Measurements from ENCODE around the gene KCNJ11. TPM values are rescaled to one million over a fixed set of nuclear protein-coding genes. Genes with fewer than 3 reads are reported as not detected.

KCNJ11 gene
- total and polyA plus RNA-seq, 2 of the 13 experiments (the other 11 are each of a cell fraction or from before 2014, with no cell fraction given): 0.38 to 1.6 TPM

DNA sequence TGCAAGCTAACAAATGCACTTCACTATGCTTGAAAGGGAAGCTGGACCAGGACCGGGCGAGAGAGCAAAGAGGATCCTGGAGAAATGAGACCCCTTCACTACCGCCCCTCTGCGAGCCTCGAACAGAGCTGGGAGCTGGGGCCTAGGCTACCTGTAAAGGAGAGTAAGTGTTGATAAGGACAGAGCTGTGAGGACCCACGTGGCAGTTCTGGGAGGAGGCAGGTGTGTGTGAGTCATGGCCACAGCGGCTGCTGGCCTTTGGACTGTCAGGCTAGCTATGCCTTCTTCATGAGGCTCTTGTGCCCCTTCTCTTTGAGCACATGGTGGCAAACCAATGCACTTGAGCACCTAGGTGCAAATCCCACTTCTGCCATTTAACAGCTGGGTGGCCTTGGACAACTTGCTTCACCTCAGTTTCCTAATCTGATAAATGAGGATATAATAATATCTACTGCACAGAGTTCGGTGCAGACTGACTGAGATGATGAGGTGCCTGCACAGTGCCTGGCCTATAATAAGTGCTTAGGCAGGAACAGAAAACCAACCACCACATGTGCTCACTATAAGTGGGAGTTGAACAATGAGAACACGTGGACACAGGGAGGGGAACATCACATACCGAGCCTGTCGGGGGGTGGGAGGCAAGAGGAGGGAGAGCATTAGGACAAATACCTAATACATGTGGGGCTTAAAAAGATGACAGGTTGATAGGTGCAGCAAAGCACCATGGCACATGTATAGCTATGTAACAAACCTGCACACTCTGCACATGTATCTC, 35.3 kb upstream of the KCNJ11 start (continued):
- TF ChIP-seq KLF15 (CRISPR knock-in tag; IDR thresholded peaks at IDR 0.05; ENCODE audit: borderline replicate concordance): no peak
- no peak for TF ChIP-seq SKI (IDR thresholded peaks at IDR 0.05; ENCODE audit: partially characterized antibody)
- TF ChIP-seq, protein P1, sequence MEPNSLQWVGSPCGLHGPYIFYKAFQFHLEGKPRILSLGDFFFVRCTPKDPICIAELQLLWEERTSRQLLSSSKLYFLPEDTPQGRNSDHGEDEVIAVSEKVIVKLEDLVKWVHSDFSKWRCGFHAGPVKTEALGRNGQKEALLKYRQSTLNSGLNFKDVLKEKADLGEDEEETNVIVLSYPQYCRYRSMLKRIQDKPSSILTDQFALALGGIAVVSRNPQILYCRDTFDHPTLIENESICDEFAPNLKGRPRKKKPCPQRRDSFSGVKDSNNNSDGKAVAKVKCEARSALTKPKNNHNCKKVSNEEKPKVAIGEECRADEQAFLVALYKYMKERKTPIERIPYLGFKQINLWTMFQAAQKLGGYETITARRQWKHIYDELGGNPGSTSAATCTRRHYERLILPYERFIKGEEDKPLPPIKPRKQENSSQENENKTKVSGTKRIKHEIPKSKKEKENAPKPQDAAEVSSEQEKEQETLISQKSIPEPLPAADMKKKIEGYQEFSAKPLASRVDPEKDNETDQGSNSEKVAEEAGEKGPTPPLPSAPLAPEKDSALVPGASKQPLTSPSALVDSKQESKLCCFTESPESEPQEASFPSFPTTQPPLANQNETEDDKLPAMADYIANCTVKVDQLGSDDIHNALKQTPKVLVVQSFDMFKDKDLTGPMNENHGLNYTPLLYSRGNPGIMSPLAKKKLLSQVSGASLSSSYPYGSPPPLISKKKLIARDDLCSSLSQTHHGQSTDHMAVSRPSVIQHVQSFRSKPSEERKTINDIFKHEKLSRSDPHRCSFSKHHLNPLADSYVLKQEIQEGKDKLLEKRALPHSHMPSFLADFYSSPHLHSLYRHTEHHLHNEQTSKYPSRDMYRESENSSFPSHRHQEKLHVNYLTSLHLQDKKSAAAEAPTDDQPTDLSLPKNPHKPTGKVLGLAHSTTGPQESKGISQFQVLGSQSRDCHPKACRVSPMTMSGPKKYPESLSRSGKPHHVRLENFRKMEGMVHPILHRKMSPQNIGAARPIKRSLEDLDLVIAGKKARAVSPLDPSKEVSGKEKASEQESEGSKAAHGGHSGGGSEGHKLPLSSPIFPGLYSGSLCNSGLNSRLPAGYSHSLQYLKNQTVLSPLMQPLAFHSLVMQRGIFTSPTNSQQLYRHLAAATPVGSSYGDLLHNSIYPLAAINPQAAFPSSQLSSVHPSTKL (CRISPR knock-in tag; IDR thresholded peaks at IDR 0.05): peak; percentile 31; the same call in 1 of the 2 replicates
- 0 out of 2 replicates have a peak, but pooled peaks have one; percentile 27 for TF ChIP-seq NFATC3 (CRISPR knock-in tag; IDR thresholded peaks at IDR 0.05)
- TF ChIP-seq, protein P2, sequence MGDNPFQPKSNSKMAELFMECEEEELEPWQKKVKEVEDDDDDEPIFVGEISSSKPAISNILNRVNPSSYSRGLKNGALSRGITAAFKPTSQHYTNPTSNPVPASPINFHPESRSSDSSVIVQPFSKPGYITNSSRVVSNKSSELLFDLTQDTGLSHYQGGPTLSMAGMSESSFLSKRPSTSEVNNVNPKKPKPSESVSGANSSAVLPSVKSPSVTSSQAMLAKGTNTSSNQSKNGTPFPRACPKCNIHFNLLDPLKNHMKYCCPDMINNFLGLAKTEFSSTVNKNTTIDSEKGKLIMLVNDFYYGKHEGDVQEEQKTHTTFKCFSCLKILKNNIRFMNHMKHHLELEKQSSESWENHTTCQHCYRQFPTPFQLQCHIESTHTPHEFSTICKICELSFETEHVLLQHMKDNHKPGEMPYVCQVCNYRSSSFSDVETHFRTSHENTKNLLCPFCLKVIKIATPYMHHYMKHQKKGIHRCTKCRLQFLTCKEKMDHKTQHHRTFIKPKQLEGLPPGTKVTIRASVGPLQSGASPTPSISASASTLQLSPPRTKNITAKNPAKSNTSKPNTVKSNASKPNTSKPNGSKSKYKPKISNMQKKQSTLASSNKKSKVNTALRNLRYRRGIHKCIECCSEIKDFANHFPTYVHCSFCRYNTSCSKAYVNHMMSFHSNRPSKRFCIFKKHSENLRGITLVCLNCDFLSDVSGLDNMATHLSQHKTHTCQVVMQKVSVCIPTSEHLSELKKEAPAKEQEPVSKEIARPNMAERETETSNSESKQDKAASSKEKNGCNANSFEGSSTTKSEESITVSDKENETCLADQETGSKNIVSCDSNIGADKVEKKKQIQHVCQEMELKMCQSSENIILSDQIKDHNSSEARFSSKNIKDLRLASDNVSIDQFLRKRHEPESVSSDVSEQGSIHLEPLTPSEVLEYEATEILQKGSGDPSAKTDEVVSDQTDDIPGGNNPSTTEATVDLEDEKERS (CRISPR knock-in tag; IDR thresholded peaks at IDR 0.05): no peak
- no peak for TF ChIP-seq SRSF1 (optimal IDR thresholded peaks at IDR 0.05; ENCODE audit: low read depth, low read length)
- no peak for TF ChIP-seq TSC22D2 (CRISPR knock-in tag; IDR thresholded peaks at IDR 0.05; ENCODE audit: borderline replicate concordance)
- no peak for TF ChIP-seq SIN3A (IDR thresholded peaks at IDR 0.05; ENCODE audit: borderline replicate concordance, low read depth, low read length)
- TF ChIP-seq FOXP1 (IDR thresholded peaks at IDR 0.05): no peak
- no peak for TF ChIP-seq FOXP1 (CRISPR knock-in tag; IDR thresholded peaks at IDR 0.05)
- no peak for TF ChIP-seq ZSCAN12 (CRISPR knock-in tag; IDR thresholded peaks at IDR 0.05)
- TF ChIP-seq, protein P3, sequence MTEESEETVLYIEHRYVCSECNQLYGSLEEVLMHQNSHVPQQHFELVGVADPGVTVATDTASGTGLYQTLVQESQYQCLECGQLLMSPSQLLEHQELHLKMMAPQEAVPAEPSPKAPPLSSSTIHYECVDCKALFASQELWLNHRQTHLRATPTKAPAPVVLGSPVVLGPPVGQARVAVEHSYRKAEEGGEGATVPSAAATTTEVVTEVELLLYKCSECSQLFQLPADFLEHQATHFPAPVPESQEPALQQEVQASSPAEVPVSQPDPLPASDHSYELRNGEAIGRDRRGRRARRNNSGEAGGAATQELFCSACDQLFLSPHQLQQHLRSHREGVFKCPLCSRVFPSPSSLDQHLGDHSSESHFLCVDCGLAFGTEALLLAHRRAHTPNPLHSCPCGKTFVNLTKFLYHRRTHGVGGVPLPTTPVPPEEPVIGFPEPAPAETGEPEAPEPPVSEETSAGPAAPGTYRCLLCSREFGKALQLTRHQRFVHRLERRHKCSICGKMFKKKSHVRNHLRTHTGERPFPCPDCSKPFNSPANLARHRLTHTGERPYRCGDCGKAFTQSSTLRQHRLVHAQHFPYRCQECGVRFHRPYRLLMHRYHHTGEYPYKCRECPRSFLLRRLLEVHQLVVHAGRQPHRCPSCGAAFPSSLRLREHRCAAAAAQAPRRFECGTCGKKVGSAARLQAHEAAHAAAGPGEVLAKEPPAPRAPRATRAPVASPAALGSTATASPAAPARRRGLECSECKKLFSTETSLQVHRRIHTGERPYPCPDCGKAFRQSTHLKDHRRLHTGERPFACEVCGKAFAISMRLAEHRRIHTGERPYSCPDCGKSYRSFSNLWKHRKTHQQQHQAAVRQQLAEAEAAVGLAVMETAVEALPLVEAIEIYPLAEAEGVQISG (CRISPR knock-in tag; IDR thresholded peaks at IDR 0.05): 0 out of 2 replicates have a peak, but pooled peaks have one; percentile 17
- TF ChIP-seq, protein P4, sequence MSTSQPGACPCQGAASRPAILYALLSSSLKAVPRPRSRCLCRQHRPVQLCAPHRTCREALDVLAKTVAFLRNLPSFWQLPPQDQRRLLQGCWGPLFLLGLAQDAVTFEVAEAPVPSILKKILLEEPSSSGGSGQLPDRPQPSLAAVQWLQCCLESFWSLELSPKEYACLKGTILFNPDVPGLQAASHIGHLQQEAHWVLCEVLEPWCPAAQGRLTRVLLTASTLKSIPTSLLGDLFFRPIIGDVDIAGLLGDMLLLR (CRISPR knock-in tag; IDR thresholded peaks at IDR 0.05): no peak
- TF ChIP-seq NCOA5 (CRISPR knock-in tag; IDR thresholded peaks at IDR 0.05): no peak
- no peak for TF ChIP-seq ZNF253 (CRISPR knock-in tag; IDR thresholded peaks at IDR 0.05; ENCODE audit: borderline replicate concordance)
- TF ChIP-seq EZH2 (conservative IDR thresholded peaks at IDR 0.05; ENCODE audit: low read depth, low read length): no peak
- TF ChIP-seq ZNF143 (CRISPR knock-in tag; IDR thresholded peaks at IDR 0.05): no peak
- no peak for TF ChIP-seq SETDB1 (CRISPR knock-in tag; IDR thresholded peaks at IDR 0.05; ENCODE audit: borderline replicate concordance)
- no peak for TF ChIP-seq ZNF326 (CRISPR knock-in tag; IDR thresholded peaks at IDR 0.05; ENCODE audit: borderline replicate concordance)
- no peak for TF ChIP-seq JDP2 (CRISPR knock-in tag; IDR thresholded peaks at IDR 0.05; ENCODE audit: borderline replicate concordance)
